Measurements from ENCODE around the gene CR2.

The CR2 gene

GRCh38 chr1:207405814-207406213 lies 48.3 kb upstream of the CR2 start (continued):
- TF ChIP-seq, protein P1, sequence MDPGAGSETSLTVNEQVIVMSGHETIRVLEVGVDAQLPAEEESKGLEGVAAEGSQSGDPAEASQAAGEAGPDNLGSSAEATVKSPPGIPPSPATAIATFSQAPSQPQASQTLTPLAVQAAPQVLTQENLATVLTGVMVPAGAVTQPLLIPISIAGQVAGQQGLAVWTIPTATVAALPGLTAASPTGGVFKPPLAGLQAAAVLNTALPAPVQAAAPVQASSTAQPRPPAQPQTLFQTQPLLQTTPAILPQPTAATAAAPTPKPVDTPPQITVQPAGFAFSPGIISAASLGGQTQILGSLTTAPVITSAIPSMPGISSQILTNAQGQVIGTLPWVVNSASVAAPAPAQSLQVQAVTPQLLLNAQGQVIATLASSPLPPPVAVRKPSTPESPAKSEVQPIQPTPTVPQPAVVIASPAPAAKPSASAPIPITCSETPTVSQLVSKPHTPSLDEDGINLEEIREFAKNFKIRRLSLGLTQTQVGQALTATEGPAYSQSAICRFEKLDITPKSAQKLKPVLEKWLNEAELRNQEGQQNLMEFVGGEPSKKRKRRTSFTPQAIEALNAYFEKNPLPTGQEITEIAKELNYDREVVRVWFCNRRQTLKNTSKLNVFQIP (CRISPR knock-in tag; IDR thresholded peaks at IDR 0.05; ENCODE audit: borderline replicate concordance, low read depth), result no peak
- TF ChIP-seq ZC3H10 (CRISPR knock-in tag; IDR thresholded peaks at IDR 0.05) (no peak), TCF4 (CRISPR knock-in tag; IDR thresholded peaks at IDR 0.05; ENCODE audit: borderline replicate concordance) (no peak), PPARA (CRISPR knock-in tag; IDR thresholded peaks at IDR 0.05; ENCODE audit: borderline replicate concordance) (no peak)
- TF ChIP-seq, protein P2, sequence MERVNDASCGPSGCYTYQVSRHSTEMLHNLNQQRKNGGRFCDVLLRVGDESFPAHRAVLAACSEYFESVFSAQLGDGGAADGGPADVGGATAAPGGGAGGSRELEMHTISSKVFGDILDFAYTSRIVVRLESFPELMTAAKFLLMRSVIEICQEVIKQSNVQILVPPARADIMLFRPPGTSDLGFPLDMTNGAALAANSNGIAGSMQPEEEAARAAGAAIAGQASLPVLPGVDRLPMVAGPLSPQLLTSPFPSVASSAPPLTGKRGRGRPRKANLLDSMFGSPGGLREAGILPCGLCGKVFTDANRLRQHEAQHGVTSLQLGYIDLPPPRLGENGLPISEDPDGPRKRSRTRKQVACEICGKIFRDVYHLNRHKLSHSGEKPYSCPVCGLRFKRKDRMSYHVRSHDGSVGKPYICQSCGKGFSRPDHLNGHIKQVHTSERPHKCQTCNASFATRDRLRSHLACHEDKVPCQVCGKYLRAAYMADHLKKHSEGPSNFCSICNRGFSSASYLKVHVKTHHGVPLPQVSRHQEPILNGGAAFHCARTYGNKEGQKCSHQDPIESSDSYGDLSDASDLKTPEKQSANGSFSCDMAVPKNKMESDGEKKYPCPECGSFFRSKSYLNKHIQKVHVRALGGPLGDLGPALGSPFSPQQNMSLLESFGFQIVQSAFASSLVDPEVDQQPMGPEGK (CRISPR knock-in tag; IDR thresholded peaks at IDR 0.05; ENCODE audit: borderline replicate concordance), result no peak

- no peak for ATAC-seq
- no peak for TF ChIP-seq ESRRG (CRISPR knock-in tag; IDR thresholded peaks at IDR 0.05)
- TF ChIP-seq RARB (CRISPR knock-in tag; IDR thresholded peaks at IDR 0.05), result no peak
- TF ChIP-seq, protein P3, sequence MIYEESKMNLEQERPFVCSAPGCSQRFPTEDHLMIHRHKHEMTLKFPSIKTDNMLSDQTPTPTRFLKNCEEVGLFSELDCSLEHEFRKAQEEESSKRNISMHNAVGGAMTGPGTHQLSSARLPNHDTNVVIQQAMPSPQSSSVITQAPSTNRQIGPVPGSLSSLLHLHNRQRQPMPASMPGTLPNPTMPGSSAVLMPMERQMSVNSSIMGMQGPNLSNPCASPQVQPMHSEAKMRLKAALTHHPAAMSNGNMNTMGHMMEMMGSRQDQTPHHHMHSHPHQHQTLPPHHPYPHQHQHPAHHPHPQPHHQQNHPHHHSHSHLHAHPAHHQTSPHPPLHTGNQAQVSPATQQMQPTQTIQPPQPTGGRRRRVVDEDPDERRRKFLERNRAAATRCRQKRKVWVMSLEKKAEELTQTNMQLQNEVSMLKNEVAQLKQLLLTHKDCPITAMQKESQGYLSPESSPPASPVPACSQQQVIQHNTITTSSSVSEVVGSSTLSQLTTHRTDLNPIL (CRISPR knock-in tag; IDR thresholded peaks at IDR 0.05; ENCODE audit: low read depth), result no peak
- no peak for TF ChIP-seq ISL1 (CRISPR knock-in tag; IDR thresholded peaks at IDR 0.05)
- no peak for TF ChIP-seq ZNF70 (CRISPR knock-in tag; IDR thresholded peaks at IDR 0.05)
- TF ChIP-seq ZC3H10 (CRISPR knock-in tag; IDR thresholded peaks at IDR 0.05), result no peak
- TF ChIP-seq, protein P1 (CRISPR knock-in tag; IDR thresholded peaks at IDR 0.05; ENCODE audit: borderline replicate concordance, low read depth), result no peak
- TF ChIP-seq CSRNP3 (CRISPR knock-in tag; IDR thresholded peaks at IDR 0.05), result no peak
- TF ChIP-seq ZNF8 (CRISPR knock-in tag; IDR thresholded peaks at IDR 0.05), result no peak
- no peak for TF ChIP-seq ZNF565 (CRISPR knock-in tag; conservative IDR thresholded peaks at IDR 0.05; ENCODE audit: low read depth)
- TF ChIP-seq, protein P2 (CRISPR knock-in tag; IDR thresholded peaks at IDR 0.05; ENCODE audit: borderline replicate concordance), result no peak
- no peak for TF ChIP-seq PPARA (CRISPR knock-in tag; IDR thresholded peaks at IDR 0.05; ENCODE audit: borderline replicate concordance)
- TF ChIP-seq TCF4 (CRISPR knock-in tag; IDR thresholded peaks at IDR 0.05; ENCODE audit: borderline replicate concordance), result no peak
- no peak for TF ChIP-seq TOX (CRISPR knock-in tag; IDR thresholded peaks at IDR 0.05; ENCODE audit: borderline replicate concordance)
Observed at GRCh38 chr1:207407655-207408260, 46.4 kb upstream of the CR2 start.

DNA sequence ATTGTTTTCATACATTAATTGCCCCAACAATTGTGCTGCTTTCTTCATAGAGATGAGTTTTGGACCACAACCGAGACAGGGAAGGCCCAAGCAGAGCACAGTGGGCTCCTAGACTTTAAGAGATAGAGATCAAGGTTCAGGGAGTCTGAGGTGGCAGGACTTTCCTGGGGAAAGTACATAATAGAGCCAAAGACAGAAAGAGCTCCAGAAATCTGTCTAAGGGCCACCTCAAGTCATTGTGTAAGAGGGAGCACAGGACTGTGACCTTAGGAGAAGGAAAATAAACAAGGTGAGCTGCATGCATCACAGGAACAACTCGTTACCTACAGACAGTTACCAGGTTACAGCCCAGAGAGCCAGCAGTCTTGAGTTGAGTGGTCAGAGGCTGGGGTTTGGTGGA lies 41.3 kb upstream of the CR2 start:
- ATAC-seq, result no peak; the same call in 2 of the 3 replicates
- TF ChIP-seq ZNF70 (CRISPR knock-in tag; IDR thresholded peaks at IDR 0.05) (no peak), RARB (CRISPR knock-in tag; IDR thresholded peaks at IDR 0.05) (no peak), CSRNP3 (CRISPR knock-in tag; IDR thresholded peaks at IDR 0.05) (no peak), CSDC2 (CRISPR knock-in tag; IDR thresholded peaks at IDR 0.05) (no peak), ZNF565 (CRISPR knock-in tag; conservative IDR thresholded peaks at IDR 0.05; ENCODE audit: low read depth) (no peak), GLIS3 (CRISPR knock-in tag; IDR thresholded peaks at IDR 0.05) (no peak), PPARA (CRISPR knock-in tag; IDR thresholded peaks at IDR 0.05; ENCODE audit: borderline replicate concordance) (no peak)
- TF ChIP-seq, protein P1 (CRISPR knock-in tag; IDR thresholded peaks at IDR 0.05; ENCODE audit: borderline replicate concordance, low read depth), result no peak
